PC-3 (cell line): Measurements from ENCODE around the gene MRPL51. TPM values are rescaled to one million over a fixed set of nuclear protein-coding genes. Genes with fewer than 3 reads are reported as not detected.

Experiments used
- ATAC-seq: fragments of 200-7000 bp; cut with Tn5 transposase; 2 replicates; pipeline ENCODE4 v1.9.1; 2020; ENCODE audit warnings: mild to moderate bottlenecking, moderate library complexity
- BruUV-seq: library from RNA; stranded (reverse); fragments of 400-500 nt; replicated peaks from 2 replicates; lab custom pipeline; 2021; lab: Mats Ljungman, UMichigan
- CTCF ChIA-PET: fragments of 300-600 bp; sonication (Branson Sonifier 250); formaldehyde crosslinking; loops from one replicate; lab custom pipeline; 2022; ENCODE audit warnings: antibody characterized with exemption; lab: Charles Lee
- POLR2A ChIA-PET: fragments of 300-600 bp; sonication (Branson Sonifier 250); formaldehyde crosslinking; loops from one replicate; lab custom pipeline; 2022; ENCODE audit warnings: antibody characterized with exemption; ENCODE audit not compliant: unreplicated experiment; lab: Charles Lee
- DNase-seq: peaks from one replicate; pipeline ENCODE4 v3.0.0-alpha.2; 2015
- H2AFZ ChIP-seq: fragments of 300-600 bp; sonication (generic); 2 replicates; pipeline ENCODE4 v1.6.0; 2016; ENCODE audit warnings: antibody characterized with exemption, low read length
- H3F3A ChIP-seq: fragments of 300-600 bp; sonication (generic); one replicate; pipeline ENCODE4 v1.6.0; 2017; ENCODE audit warnings: antibody characterized with exemption, low read length, control low read depth, mild to moderate bottlenecking; ENCODE audit not compliant: unreplicated experiment
- H3K27ac ChIP-seq: fragments of 300-600 bp; sonication (generic); 2 replicates; pipeline ENCODE4 v1.5.1; 2016; ENCODE audit warnings: mild to moderate bottlenecking, low read length
- H3K27me3 ChIP-seq: fragments of 300-600 bp; sonication (generic); 2 replicates; pipeline ENCODE4 v1.6.1; 2016; ENCODE audit warnings: low read length, mixed read lengths
- H3K36me3 ChIP-seq: fragments of 300-600 bp; sonication (generic); 2 replicates; pipeline ENCODE4 v1.6.1; 2016; ENCODE audit warnings: low read depth, mixed run types, low read length, mixed read lengths
- H3K4me1 ChIP-seq: fragments of 300-600 bp; sonication (generic); 2 replicates; pipeline ENCODE4 v1.5.1; 2016; ENCODE audit warnings: low read length; ENCODE audit not compliant: insufficient read depth
- H3K4me2 ChIP-seq: fragments of 300-600 bp; sonication (generic); 2 replicates; pipeline ENCODE4 v1.6.0; 2016; ENCODE audit warnings: low read length
- H3K4me3 ChIP-seq: fragments of 300-600 bp; sonication (generic); 2 replicates; pipeline ENCODE4 v1.5.1; 2016; ENCODE audit warnings: mild to moderate bottlenecking, low read length, mixed read lengths
- H3K79me2 ChIP-seq: fragments of 300-600 bp; sonication (generic); 2 replicates; pipeline ENCODE4 v1.6.1; 2017; ENCODE audit warnings: low read length, mixed read lengths
- H3K9ac ChIP-seq: fragments of 300-600 bp; sonication (generic); 2 replicates; pipeline ENCODE4 v1.6.0; 2016; ENCODE audit warnings: mild to moderate bottlenecking, low read length
- H3K9me2 ChIP-seq: fragments of 300-600 bp; sonication (generic); replicated peaks from 2 replicates; pipeline ENCODE4 v1.6.1; 2016; ENCODE audit warnings: mixed run types, low read length, mixed read lengths
- H3K9me3 ChIP-seq: fragments of 300-600 bp; sonication (generic); 2 replicates; pipeline ENCODE4 v1.6.1; 2016; ENCODE audit warnings: low read length, mixed read lengths
- H4K20me1 ChIP-seq: fragments of 300-600 bp; sonication (generic); 2 replicates; pipeline ENCODE4 v1.6.1; 2016; ENCODE audit warnings: low read length, mixed read lengths
- CTCF ChIP-seq: fragments of 300-600 bp; sonication (generic); conservative IDR thresholded peaks from 2 replicates; pipeline ENCODE4 v1.5.1; 2017; ENCODE audit warnings: antibody characterized with exemption, low read depth, mild to moderate bottlenecking, low read length
- EZH2 ChIP-seq: fragments of 300-600 bp; sonication (generic); IDR thresholded peaks from one replicate; pipeline ENCODE4 v1.6.1; 2017; ENCODE audit warnings: antibody characterized with exemption, mild to moderate bottlenecking, low read length; ENCODE audit not compliant: unreplicated experiment
- EZH2phosphoT487 ChIP-seq: fragments of 300-600 bp; sonication (generic); IDR thresholded peaks from 2 replicates; pipeline ENCODE4 v1.6.1; 2018; ENCODE audit warnings: mild to moderate bottlenecking, antibody characterized with exemption, low read length, borderline replicate concordance
- intact Hi-C: fragments of 100-400 bp; cut with micrococcal nuclease; formaldehyde crosslinking; loops from 2 replicates; pipeline ENCODE4 v1.9.0; 2023
- total RNA-seq: library from RNA; depleted of rRNA; stranded (reverse); fragments of >200 nt; gene quantifications from 2 replicates; pipeline ENCODE4 v1.2.3, GENCODE V29; 2014

Gene MRPL51
- total RNA-seq, 1 experiment from 2014 or later: 157 TPM

- POLR2A ChIA-PET: no interaction called here
- TF ChIP-seq EZH2phosphoT487: no peak
- TF ChIP-seq EZH2: no peak
- no peak for TF ChIP-seq CTCF
- Histone ChIP-seq H3F3A (no peaks in the 10 kb centered on the region), H3K4me1 (no peaks in the 10 kb centered on the region), H3K79me2 (no peaks in the 10 kb centered on the region), H3K27me3 (no peaks in the 10 kb centered on the region), H4K20me1 (no peaks in the 10 kb centered on the region), H3K9ac (no peak overlapping the region), H3K9me2 (no peaks in the 10 kb centered on the region), H3K4me3 (no peak overlapping the region), H3K9me3 (no peaks in the 10 kb centered on the region), H3K27ac (no peak overlapping the region), H3K36me3 (peaks cover 4% of the 10 kb centered on the region; the same call in 1 of the 2 replicates), H3K4me2 (no peak overlapping the region), H2AFZ (no peak overlapping the region)
- CTCF ChIA-PET: no interaction called here
- intact Hi-C loops: no loop called here
- no TSS peak for BruUV-seq
- no peak for DNase-seq
- no peak for ATAC-seq
Observed at GRCh38 chr12:6461401-6462233, 31.4 kb downstream of the MRPL51 start.

GRCh38 chr12:6460751-6461371, 32.2 kb downstream of the MRPL51 start:
- DNase-seq: no peak
- Histone ChIP-seq H3K79me2 (no peaks in the 10 kb centered on the region), H3K9ac (no peak overlapping the region), H3K36me3 (peaks cover 4% of the 10 kb centered on the region; the same call in 1 of the 2 replicates), H2AFZ (no peak overlapping the region), H3K9me3 (no peaks in the 10 kb centered on the region), H3K27ac (no peak overlapping the region), H3K4me1 (no peaks in the 10 kb centered on the region), H3K4me2 (no peak overlapping the region), H3K9me2 (no peaks in the 10 kb centered on the region), H3K27me3 (no peaks in the 10 kb centered on the region), H3K4me3 (no peak overlapping the region), H4K20me1 (no peaks in the 10 kb centered on the region), H3F3A (no peaks in the 10 kb centered on the region)
- ChIA-PET CTCF (no interaction called here), POLR2A (interaction anchor here (0.6 kb wide), 1 partner anchor 10 kb away, joined by 4 read pairs; no protein-coding TSS in a partner anchor)
- no peak for TF ChIP-seq EZH2phosphoT487
- no peak for TF ChIP-seq CTCF
- TF ChIP-seq EZH2: no peak
- ATAC-seq: no peak
- intact Hi-C loops: no loop called here
- no TSS peak for BruUV-seq

GRCh38 chr12:6459004-6459337, 34.1 kb downstream of the MRPL51 start:
- Histone ChIP-seq H3K36me3 (no peaks in the 10 kb centered on the region), H3K4me1 (no peaks in the 10 kb centered on the region), H3K9me2 (no peaks in the 10 kb centered on the region), H3F3A (no peaks in the 10 kb centered on the region), H3K27me3 (no peaks in the 10 kb centered on the region), H4K20me1 (no peaks in the 10 kb centered on the region), H3K79me2 (no peaks in the 10 kb centered on the region), H3K4me3 (no peak overlapping the region), H3K9me3 (no peaks in the 10 kb centered on the region), H3K4me2 (no peak overlapping the region), H2AFZ (no peak overlapping the region), H3K9ac (no peak overlapping the region), H3K27ac (no peak overlapping the region)
- no peak for ATAC-seq
- TF ChIP-seq CTCF (no peak), EZH2 (no peak), EZH2phosphoT487 (no peak)
- ChIA-PET CTCF (no interaction called here), POLR2A (no interaction called here)
- no TSS peak for BruUV-seq
- no peak for DNase-seq
- intact Hi-C loops: no loop called here
